Esophagus squamous epithelium (tissue), 5 donors: ENCODE data around the gene HDAC10. TPM values are rescaled to one million over a fixed set of nuclear protein-coding genes. Genes with fewer than 3 reads are reported as not detected.
A peak's percentile ranks its signal among the peaks of the same experiment; 100 is the strongest.

Experiments used
- DNase-seq: peaks from one replicate; lab custom pipeline; 2025; lab: John Stamatoyannopoulos, UW
- H3K27ac ChIP-seq, 4 donors: fragments of 200-600 bp; sonication (generic); one replicate each; pipeline ENCODE4 v1.5.1; 2016 to 2019; ENCODE audit warnings: mild to moderate bottlenecking in 1 of 4
- H3K27me3 ChIP-seq, 4 donors: fragments of 200-600 bp; sonication (generic); 1 replicate in 3 of 4; 2 replicates in 1 of 4; pipeline versions ENCODE4 v1.5.1 to v1.6.0; 2017 to 2021; ENCODE audit warnings: antibody characterized with exemption in 1 of 4
- H3K36me3 ChIP-seq, 3 donors: fragments of 200-600 bp; sonication (generic); one replicate each; pipeline ENCODE4 v1.5.1; 2016 to 2019
- H3K4me1 ChIP-seq, 3 donors: fragments of 200-600 bp; sonication (generic); one replicate each; pipeline ENCODE4 v1.5.1; 2017 to 2019
- H3K4me3 ChIP-seq, 4 donors: fragments of 200-600 bp; sonication (generic); 1 replicate in 3 of 4; 2 replicates in 1 of 4; pipeline ENCODE4 v1.5.1; 2016 to 2019; ENCODE audit warnings: mild to moderate bottlenecking in 2 of 4, moderate library complexity in 1 of 4
- H3K9me3 ChIP-seq, 3 donors: fragments of 200-600 bp; sonication (generic); one replicate each; pipeline ENCODE4 v1.5.1; 2016 to 2019
- POLR2A ChIP-seq, 4 donors: fragments of 450-650 bp; IDR thresholded peaks; one replicate each; pipeline ENCODE4 v1.6.1; 2017; ENCODE audit warnings: antibody characterized with exemption in 4 of 4, mild to moderate bottlenecking in 4 of 4, moderate library complexity in 3 of 4
- WGBS, 2 donors: methylation state at CpG; one replicate each; pipeline ENCODE4 v1.1.5; 2018; 5-methylcytosine and 5-hydroxymethylcytosine counted together
- intact Hi-C: fragments of 100-400 bp; cut with DNase I; formaldehyde crosslinking; loops from one replicate; pipeline ENCODE4 v1.15.0; 2022
- total RNA-seq, 4 donors: library from RNA; depleted of rRNA; stranded (reverse); fragments of >200 nt; gene quantifications; one replicate each; pipeline ENCODE4 v1.1.0, GENCODE V29; 2016
- TF ChIP-seq, protein P1 (sequence below), 6 experiments: fragments of 450-650 bp in 4 of 6; fragments of 200-600 bp in 2 of 6; sonication (generic) in 2 of 6; IDR thresholded peaks; one replicate each; pipeline ENCODE4 v1.5.1; 2016 to 2019; ENCODE audit warnings: antibody characterized with exemption in 6 of 6, mild to moderate bottlenecking in 4 of 6, moderate library complexity in 4 of 6
- donor health status: DM: yes; HTN: yes; CAD: no.

HDAC10 gene
- total RNA-seq, 4 donors from 2014 or later: 18.2 to 46.3 (median 35.6) TPM

DNA sequence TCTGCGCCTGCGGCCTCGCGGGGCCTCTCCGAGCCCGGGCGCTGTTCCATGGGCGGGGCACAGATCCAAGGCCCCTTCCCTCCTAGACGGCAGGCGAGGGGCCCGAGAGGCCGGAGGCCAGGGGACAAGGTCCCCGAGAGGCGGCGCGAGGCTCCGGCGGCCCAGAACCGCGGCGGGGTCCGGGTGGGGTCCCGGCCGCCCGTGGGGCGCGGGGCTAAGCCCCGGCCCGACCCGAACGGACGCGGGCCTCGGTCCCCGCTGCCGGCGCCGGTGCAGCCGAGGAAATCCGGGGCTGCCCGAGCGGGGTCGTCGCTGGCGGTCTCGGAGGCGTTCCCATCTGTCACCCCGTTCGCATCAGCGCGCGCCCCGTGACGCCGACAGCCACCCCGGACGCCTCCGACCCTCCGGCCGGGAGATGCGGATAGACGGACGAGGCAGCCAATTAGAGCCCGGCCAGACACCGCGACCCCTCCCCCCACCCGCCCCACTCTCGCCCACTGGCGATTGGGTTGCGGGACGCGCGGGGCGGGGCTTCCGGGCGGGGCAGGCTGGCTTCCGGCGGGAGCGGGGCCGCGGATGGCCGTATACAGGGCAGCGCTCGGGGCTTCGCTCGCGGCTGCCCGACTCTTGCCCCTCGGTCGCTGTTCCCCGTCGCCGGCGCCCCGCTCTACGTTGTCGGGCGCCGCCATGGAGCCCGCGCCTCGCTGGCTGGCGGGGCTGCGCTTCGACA lies 50.4 kb downstream of the HDAC10 start, which contains the start of gene SELENOO:
TSS of gene SELENOO (plus strand) at position 551 of the 730 bp plus-strand sequence. CDS start at position 577, 26 bp downstream.
- no peaks in the 10 kb centered on the region for H3K27me3 ChIP-seq
- TF ChIP-seq, protein P1, sequence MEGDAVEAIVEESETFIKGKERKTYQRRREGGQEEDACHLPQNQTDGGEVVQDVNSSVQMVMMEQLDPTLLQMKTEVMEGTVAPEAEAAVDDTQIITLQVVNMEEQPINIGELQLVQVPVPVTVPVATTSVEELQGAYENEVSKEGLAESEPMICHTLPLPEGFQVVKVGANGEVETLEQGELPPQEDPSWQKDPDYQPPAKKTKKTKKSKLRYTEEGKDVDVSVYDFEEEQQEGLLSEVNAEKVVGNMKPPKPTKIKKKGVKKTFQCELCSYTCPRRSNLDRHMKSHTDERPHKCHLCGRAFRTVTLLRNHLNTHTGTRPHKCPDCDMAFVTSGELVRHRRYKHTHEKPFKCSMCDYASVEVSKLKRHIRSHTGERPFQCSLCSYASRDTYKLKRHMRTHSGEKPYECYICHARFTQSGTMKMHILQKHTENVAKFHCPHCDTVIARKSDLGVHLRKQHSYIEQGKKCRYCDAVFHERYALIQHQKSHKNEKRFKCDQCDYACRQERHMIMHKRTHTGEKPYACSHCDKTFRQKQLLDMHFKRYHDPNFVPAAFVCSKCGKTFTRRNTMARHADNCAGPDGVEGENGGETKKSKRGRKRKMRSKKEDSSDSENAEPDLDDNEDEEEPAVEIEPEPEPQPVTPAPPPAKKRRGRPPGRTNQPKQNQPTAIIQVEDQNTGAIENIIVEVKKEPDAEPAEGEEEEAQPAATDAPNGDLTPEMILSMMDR (IDR thresholded peaks at IDR 0.05): peak in 1 of 6 experiments; percentile 8
- peak in 3 of 4 donors; percentile 48 to 93 (median 86) for TF ChIP-seq POLR2A (IDR thresholded peaks at IDR 0.05)
- no CpG with 5 or more reads among the region's 105 CpGs for WGBS, 2 donors
- peak within 1 kb of the TSS; percentile 72 to 93 (median 88) for H3K27ac ChIP-seq
- intact Hi-C loops: no loop called here
- DNase-seq: peak; percentile 67
- H3K4me1 ChIP-seq: peaks cover 15 to 40% (median 18%) of the 10 kb centered on the region in 3 donors
- H3K9me3 ChIP-seq: no peaks in the 10 kb centered on the region
- peaks cover 7 to 63% (median 8%) of the 10 kb centered on the region in 3 donors for H3K36me3 ChIP-seq
- peak within 1 kb of the TSS; percentile 63 to 92 (median 73) for H3K4me3 ChIP-seq

GRCh38 chr22:50199829-50200460 lies 51.1 kb downstream of the HDAC10 start:
- TF ChIP-seq POLR2A (IDR thresholded peaks at IDR 0.05): no peak
- TF ChIP-seq, protein P1 (IDR thresholded peaks at IDR 0.05): no peak
- Histone ChIP-seq H3K27ac (peak overlapping the region; percentile 72 to 93 (median 88)), H3K36me3 (peaks cover 7 to 67% (median 10%) of the 10 kb centered on the region in 3 donors), H3K27me3 (no peaks in the 10 kb centered on the region), H3K4me1 (peaks cover 15 to 33% (median 18%) of the 10 kb centered on the region in 3 donors), H3K4me3 (peak overlapping the region; percentile 63 to 92 (median 73)), H3K9me3 (no peaks in the 10 kb centered on the region)
- DNase-seq: no peak
- intact Hi-C loops: no loop called here
- WGBS, 2 donors: 14 to 47% methylated on average over 3 to 7 of the region's 34 CpGs

- H3K27ac ChIP-seq: no peak overlapping the region
- peaks cover 7 to 67% (median 17%) of the 10 kb centered on the region in 3 donors for H3K36me3 ChIP-seq
- H3K4me3 ChIP-seq: peak overlapping the region in 1 of 4 donors; percentile 75
- H3K9me3 ChIP-seq: no peaks in the 10 kb centered on the region
- H3K4me1 ChIP-seq: peaks cover 15 to 30% (median 18%) of the 10 kb centered on the region in 3 donors
- 57% methylated on average over 2 of the region's 18 CpGs; no CpG with 5 or more reads in 1 of the 2 donors for WGBS, 2 donors
- intact Hi-C loops: no loop called here
- no peaks in the 10 kb centered on the region for H3K27me3 ChIP-seq
- TF ChIP-seq POLR2A (IDR thresholded peaks at IDR 0.05): no peak
- TF ChIP-seq, protein P1 (IDR thresholded peaks at IDR 0.05): no peak
- no peak for DNase-seq
Measured at GRCh38 chr22:50199251-50199721, 51.8 kb downstream of the HDAC10 start.

GRCh38 chr22:50198624-50199017 lies 52.4 kb downstream of the HDAC10 start:
- intact Hi-C loops: no loop called here
- no peak overlapping the region for H3K4me3 ChIP-seq
- H3K4me1 ChIP-seq: peaks cover 15 to 30% (median 18%) of the 10 kb centered on the region in 3 donors
- TF ChIP-seq, protein P1 (IDR thresholded peaks at IDR 0.05): no peak
- TF ChIP-seq POLR2A (IDR thresholded peaks at IDR 0.05): no peak
- peaks cover 11 to 67% (median 20%) of the 10 kb centered on the region in 3 donors for H3K36me3 ChIP-seq
- no peak for DNase-seq
- no peaks in the 10 kb centered on the region for H3K9me3 ChIP-seq
- no peak overlapping the region for H3K27ac ChIP-seq
- 60 to 65% methylated on average over 2 to 6 of the region's 16 CpGs for WGBS, 2 donors
- H3K27me3 ChIP-seq: no peaks in the 10 kb centered on the region
